Colonic mucosa (tissue), 4 donors: ENCODE measurements around the gene CHCHD3. TPM values are rescaled to one million over a fixed set of nuclear protein-coding genes. Genes with fewer than 3 reads are reported as not detected.
"Not testable (repeated sequence)": the region's sequence is repeated elsewhere in the genome, so short reads cannot be mapped to it uniquely, and the experiment has no call there.

ENCODE experiments used
- DNase-seq: peaks from one replicate; pipeline ENCODE4 v3.0.0-alpha.2; 2020
- H3K27ac ChIP-seq: fragments of 200-600 bp; one replicate; pipeline ENCODE4 v1.8.0; 2021
- H3K27me3 ChIP-seq: fragments of 200-600 bp; one replicate; pipeline ENCODE4 v1.8.0; 2021
- H3K36me3 ChIP-seq: fragments of 200-600 bp; one replicate; pipeline ENCODE4 v1.8.0; 2021
- H3K4me1 ChIP-seq: fragments of 200-600 bp; one replicate; pipeline ENCODE4 v1.8.0; 2021; ENCODE audit warnings: mild to moderate bottlenecking
- H3K4me3 ChIP-seq: fragments of 200-600 bp; one replicate; pipeline ENCODE4 v1.8.0; 2021
- H3K9ac ChIP-seq, 2 donors: one replicate each; pipeline ENCODE4 v1.7.0; 2013; ENCODE audit warnings: control low read depth in 2 of 2, low read depth in 2 of 2, low read length in 2 of 2
- H3K9me3 ChIP-seq: fragments of 200-600 bp; one replicate; pipeline ENCODE4 v1.8.0; 2021
- intact Hi-C: fragments of 100-400 bp; cut with DNase I; formaldehyde crosslinking; loops from one replicate; pipeline ENCODE4 v1.14.1; 2022
- total RNA-seq, 2 donors: library from RNA; stranded (reverse); fragmentation: NEBNext Ultra II Directional in 1 of 2; extraction: Animal tissue kit (Norgen Biotek cat#: 25700) in 1 of 2; gene quantifications; one replicate each; pipeline ENCODE4 v1.2.1, GENCODE V29; 2021
- TF ChIP-seq, protein P1 (sequence below): fragments of 200-600 bp; IDR thresholded peaks from one replicate; pipeline ENCODE4 v1.8.0; 2022; ENCODE audit warnings: antibody characterized with exemption, mild to moderate bottlenecking
- donor health status: healthy.
- donor health status: DM: no; HTN: no; CAD: no.
- donor health status: DM: no; HTN: no; CAD: no.

The CHCHD3 gene
- total RNA-seq, 2 donors from 2014 or later: 81.5 to 112 TPM

DNA sequence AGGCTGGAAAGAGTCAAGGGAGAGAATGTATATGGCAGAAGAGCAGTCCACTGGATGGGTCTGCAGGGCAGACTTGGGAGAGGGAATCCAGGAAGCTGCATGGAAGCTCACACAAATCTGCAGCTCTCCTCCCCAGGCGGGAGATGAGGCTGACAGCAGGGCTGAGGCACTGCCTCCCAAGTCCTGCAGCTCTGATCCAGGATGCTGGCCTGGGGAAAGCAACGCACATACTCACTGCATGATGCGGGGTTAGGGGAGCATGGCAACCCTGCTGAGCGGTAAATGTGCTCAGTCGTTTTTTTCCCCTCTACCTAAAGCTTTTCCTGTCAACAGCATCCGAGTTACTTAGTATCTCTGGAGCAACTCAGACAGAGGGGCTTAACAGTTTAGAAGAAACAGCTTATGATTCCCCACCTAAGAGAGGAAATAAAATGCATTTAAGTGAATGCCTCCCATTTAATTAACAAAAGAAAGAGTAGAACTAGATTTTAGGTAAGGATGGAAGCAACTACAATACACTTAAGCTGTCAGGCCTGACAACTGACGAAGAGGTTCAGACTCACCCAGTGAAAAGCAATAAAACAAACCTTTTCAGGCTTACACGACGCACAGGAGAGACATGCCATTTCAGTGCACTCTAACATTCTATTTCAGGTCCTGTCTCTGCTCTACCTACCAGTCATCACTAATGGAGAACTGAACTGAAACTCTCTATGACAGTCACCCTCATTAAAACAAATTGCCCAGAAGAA lies 37.0 kb downstream of the CHCHD3 start:
- Histone ChIP-seq H3K9me3 (no peaks in the 10 kb centered on the region), H3K9ac (no peak overlapping the region), H3K4me1 (no peaks in the 10 kb centered on the region), H3K4me3 (no peak overlapping the region), H3K27ac (no peak overlapping the region), H3K36me3 (no peaks in the 10 kb centered on the region), H3K27me3 (no peaks in the 10 kb centered on the region)
- TF ChIP-seq, protein P1, sequence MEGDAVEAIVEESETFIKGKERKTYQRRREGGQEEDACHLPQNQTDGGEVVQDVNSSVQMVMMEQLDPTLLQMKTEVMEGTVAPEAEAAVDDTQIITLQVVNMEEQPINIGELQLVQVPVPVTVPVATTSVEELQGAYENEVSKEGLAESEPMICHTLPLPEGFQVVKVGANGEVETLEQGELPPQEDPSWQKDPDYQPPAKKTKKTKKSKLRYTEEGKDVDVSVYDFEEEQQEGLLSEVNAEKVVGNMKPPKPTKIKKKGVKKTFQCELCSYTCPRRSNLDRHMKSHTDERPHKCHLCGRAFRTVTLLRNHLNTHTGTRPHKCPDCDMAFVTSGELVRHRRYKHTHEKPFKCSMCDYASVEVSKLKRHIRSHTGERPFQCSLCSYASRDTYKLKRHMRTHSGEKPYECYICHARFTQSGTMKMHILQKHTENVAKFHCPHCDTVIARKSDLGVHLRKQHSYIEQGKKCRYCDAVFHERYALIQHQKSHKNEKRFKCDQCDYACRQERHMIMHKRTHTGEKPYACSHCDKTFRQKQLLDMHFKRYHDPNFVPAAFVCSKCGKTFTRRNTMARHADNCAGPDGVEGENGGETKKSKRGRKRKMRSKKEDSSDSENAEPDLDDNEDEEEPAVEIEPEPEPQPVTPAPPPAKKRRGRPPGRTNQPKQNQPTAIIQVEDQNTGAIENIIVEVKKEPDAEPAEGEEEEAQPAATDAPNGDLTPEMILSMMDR: no peak
- DNase-seq: no peak
- intact Hi-C loops: no loop called here

DNA sequence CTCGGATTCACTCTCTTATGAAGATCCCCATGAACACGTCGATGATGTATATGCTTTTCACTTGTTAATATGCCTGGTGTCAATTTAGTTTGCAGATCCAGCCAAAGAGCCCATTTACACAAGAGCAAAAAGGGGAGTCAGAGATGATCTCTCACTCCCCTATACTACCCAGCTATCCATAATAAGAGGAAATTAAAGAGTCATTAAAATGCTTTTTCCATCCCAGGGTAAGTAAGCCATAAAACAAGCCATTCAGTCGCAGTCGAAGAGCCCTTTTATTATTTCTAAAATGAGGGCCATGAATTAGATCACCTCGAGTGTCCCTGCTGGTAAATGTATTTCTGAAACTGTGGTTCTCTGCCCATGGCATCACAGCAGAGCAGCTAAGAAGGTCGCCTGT lies 41.2 kb downstream of the CHCHD3 start:
- H3K27me3 ChIP-seq: no peaks in the 10 kb centered on the region
- H3K9ac ChIP-seq: no peak overlapping the region
- H3K27ac ChIP-seq: no peak overlapping the region
- intact Hi-C loops: no loop called here
- H3K9me3 ChIP-seq: no peaks in the 10 kb centered on the region
- TF ChIP-seq, protein P1: no peak
- H3K4me3 ChIP-seq: no peak overlapping the region
- H3K4me1 ChIP-seq: no peaks in the 10 kb centered on the region
- DNase-seq: no peak
- H3K36me3 ChIP-seq: no peaks in the 10 kb centered on the region

DNA sequence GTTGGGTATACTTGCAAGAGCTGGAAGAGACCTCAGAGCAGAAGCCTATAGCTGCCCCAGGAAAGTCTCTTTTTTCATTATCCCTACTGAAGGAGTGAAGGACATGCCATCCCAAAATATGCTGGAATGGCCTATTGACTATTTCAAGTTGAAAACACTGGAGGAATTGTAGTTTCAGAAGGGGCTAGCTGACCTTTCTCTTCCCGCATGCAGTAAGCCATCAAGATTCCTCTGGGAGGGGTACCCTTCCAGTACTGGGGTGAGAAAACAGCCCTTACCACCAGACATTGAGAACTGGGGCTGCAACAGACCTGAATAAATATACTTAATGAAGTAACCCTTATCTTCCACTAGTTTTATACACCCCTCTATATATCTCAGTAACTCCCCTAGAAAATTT lies 41.7 kb downstream of the CHCHD3 start:
- intact Hi-C loops: no loop called here

DNA sequence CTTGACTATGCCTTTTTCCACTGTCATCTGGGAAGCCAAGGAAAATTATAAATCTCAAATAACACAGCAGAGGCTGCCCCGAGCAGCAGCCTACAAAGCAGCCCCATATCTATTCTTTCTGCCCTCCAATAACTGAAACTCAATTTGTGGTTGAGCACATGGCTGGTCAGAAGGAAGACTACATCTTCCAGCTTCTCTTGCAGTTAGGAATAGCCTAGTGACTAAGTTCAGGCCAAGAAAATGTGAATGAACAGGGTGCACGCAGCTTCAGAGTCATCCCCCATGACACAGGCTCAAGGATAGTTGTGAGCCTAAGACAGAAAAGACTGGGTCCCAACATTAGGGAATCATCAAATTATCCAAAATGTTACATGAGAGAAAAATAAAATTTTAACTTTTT lies 42.3 kb downstream of the CHCHD3 start:
- H3K27me3 ChIP-seq: no peaks in the 10 kb centered on the region
- intact Hi-C loops: no loop called here

More for the DNA sequence above, 41.7 kb downstream of the CHCHD3 start:
- Histone ChIP-seq H3K4me1 (no peaks in the 10 kb centered on the region), H3K27me3 (no peaks in the 10 kb centered on the region), H3K4me3 (no peak overlapping the region), H3K9me3 (no peaks in the 10 kb centered on the region), H3K9ac (no peak overlapping the region), H3K27ac (no peak overlapping the region), H3K36me3 (no peaks in the 10 kb centered on the region)
- no peak for DNase-seq
- TF ChIP-seq, protein P1: no peak

DNA sequence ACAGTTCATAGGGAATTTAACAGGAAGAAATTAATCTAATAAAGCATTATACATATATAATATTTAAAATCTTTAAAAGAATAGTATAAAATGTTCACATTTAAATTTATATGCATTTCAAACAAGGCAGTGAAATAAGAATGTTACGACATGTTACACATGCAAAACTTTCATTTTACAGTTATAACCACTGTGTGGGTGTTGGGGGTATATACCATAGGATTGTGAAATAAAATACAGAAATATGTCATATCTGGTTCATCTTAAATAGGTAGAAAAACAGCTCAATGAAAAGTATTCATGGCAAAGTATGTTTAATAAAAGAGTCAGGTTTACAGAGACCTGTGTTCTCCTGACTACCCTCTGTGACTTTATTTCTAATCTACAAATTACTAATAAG lies 45.6 kb downstream of the CHCHD3 start:
- no peaks in the 10 kb centered on the region for H3K36me3 ChIP-seq
- intact Hi-C loops: no loop called here
- DNase-seq: no peak
- H3K27ac ChIP-seq: no peak overlapping the region
- H3K9me3 ChIP-seq: no peaks in the 10 kb centered on the region
- no peaks in the 10 kb centered on the region for H3K4me1 ChIP-seq
- H3K4me3 ChIP-seq: no peak overlapping the region
- TF ChIP-seq, protein P1: no peak
- H3K27me3 ChIP-seq: no peaks in the 10 kb centered on the region
- H3K9ac ChIP-seq: no peak overlapping the region

More for the DNA sequence above, 42.3 kb downstream of the CHCHD3 start:
- Histone ChIP-seq H3K27ac (no peak overlapping the region), H3K4me3 (no peak overlapping the region), H3K4me1 (no peaks in the 10 kb centered on the region), H3K9me3 (no peaks in the 10 kb centered on the region), H3K9ac (no peak overlapping the region), H3K36me3 (no peaks in the 10 kb centered on the region)
- TF ChIP-seq, protein P1: no peak
- no peak for DNase-seq

DNA sequence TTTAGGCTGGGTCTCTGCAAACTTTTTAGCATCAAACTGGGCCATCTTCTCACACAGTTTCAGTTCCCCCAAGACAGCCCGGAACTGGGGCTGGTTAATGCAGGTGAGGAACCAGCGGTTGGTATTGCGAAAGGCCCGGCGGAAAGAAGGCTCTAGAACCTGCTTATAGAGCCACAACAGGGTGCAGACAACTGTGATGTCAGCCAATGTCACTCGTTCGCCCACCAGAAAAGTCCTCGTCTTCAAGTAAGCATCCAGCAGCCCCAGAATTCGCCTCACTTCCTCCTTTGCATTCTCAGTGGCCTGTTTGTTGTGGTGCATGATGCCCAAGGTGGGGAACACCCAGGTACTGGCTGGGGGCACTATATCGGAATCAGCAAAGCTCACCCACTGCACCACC lies 46.6 kb downstream of the CHCHD3 start:
- H3K36me3 ChIP-seq, H3K9ac ChIP-seq, H3K9me3 ChIP-seq, H3K27me3 ChIP-seq, DNase-seq, H3K27ac ChIP-seq, H3K4me1 ChIP-seq, H3K4me3 ChIP-seq, intact Hi-C loops: not testable (repeated sequence)
